Activated naive CD4-positive, alpha-beta T cell treated with anti-CD3 and anti-CD28 coated beads, Interleukin-2, amount 50 U/mL, for 72 hours (primary cell): ENCODE results near the gene PSG2. TPM values are rescaled to one million over a fixed set of nuclear protein-coding genes. Genes with fewer than 3 reads are reported as not detected.
"Not testable (repeated sequence)": the region's sequence is repeated elsewhere in the genome, so short reads cannot be mapped to it uniquely, and the experiment has no call there.

ENCODE experiments used
- ATAC-seq, 2 donors: fragments of 150-1000 bp; cut with Tn5 transposase; 2 replicates each; pipeline ENCODE4 v1.10.0; 2021; ENCODE audit warnings: mild to moderate bottlenecking in 2 of 2, moderate library complexity in 2 of 2
- DNase-seq, 2 donors: peaks; one replicate each; pipeline ENCODE4 v3.0.0; 2021 to 2022; ENCODE audit warnings: low spot score in 2 of 2
- H3K27ac Mint-ChIP-seq, 2 donors: one replicate each; pipeline ENCODE4 v1.8.0; 2022; ENCODE audit warnings: mild to moderate bottlenecking in 2 of 2, mixed read lengths in 2 of 2
- H3K36me3 Mint-ChIP-seq, 2 donors: one replicate each; pipeline ENCODE4 v1.8.0; 2022; ENCODE audit warnings: mixed read lengths in 2 of 2
- H3K9me3 Mint-ChIP-seq, 2 donors: one replicate each; pipeline ENCODE4 v1.8.0; 2022; ENCODE audit warnings: mixed read lengths in 2 of 2
- total RNA-seq, 2 donors: library from RNA; stranded (reverse); gene quantifications; one replicate each; pipeline ENCODE4 v1.2.3, GENCODE V29; 2022

PSG2 gene
- not detected for total RNA-seq

- H3K36me3 Mint-ChIP-seq, ATAC-seq, H3K9me3 Mint-ChIP-seq, DNase-seq: not testable (repeated sequence)
- peak within 1 kb of the TSS in 1 of 2 donors; percentile 33 for H3K27ac Mint-ChIP-seq
Observed at GRCh38 chr19:43082601-43083000, at the start of gene PSG2. TSS of gene PSG2 (minus strand) at chr19:43082701. CDS start at chr19:43082569, 132 bp downstream.

GRCh38 chr19:43131281-43131842, 48.9 kb upstream of the PSG2 start:
- ATAC-seq, H3K36me3 Mint-ChIP-seq, H3K27ac Mint-ChIP-seq, H3K9me3 Mint-ChIP-seq, DNase-seq: not testable (repeated sequence)

GRCh38 chr19:43129197-43129596, 46.7 kb upstream of the PSG2 start:
- DNase-seq, H3K27ac Mint-ChIP-seq, H3K36me3 Mint-ChIP-seq, ATAC-seq, H3K9me3 Mint-ChIP-seq: not testable (repeated sequence)

- not testable (repeated sequence) for DNase-seq, H3K27ac Mint-ChIP-seq, ATAC-seq, H3K9me3 Mint-ChIP-seq, H3K36me3 Mint-ChIP-seq
Observed at GRCh38 chr19:43127336-43127735, 44.8 kb upstream of the PSG2 start.

GRCh38 chr19:43126720-43127119, 44.2 kb upstream of the PSG2 start:
- DNase-seq = no peak
- peaks cover 0 to 5% of the 10 kb centered on the region in 2 donors for H3K9me3 Mint-ChIP-seq
- no peaks in the 10 kb centered on the region for H3K36me3 Mint-ChIP-seq
- no peak overlapping the region for H3K27ac Mint-ChIP-seq
- ATAC-seq = no peak

- no peak for DNase-seq
- H3K27ac Mint-ChIP-seq = no peak overlapping the region
- peaks cover 0 to 5% of the 10 kb centered on the region in 2 donors for H3K9me3 Mint-ChIP-seq
- ATAC-seq = no peak
- H3K36me3 Mint-ChIP-seq = no peaks in the 10 kb centered on the region
Observed at GRCh38 chr19:43124360-43124759, 41.9 kb upstream of the PSG2 start.

- DNase-seq, H3K36me3 Mint-ChIP-seq, H3K9me3 Mint-ChIP-seq, ATAC-seq, H3K27ac Mint-ChIP-seq: not testable (repeated sequence)
Observed at GRCh38 chr19:43120433-43121026, 38.0 kb upstream of the PSG2 start.

GRCh38 chr19:43119526-43119925, 37.0 kb upstream of the PSG2 start:
- H3K36me3 Mint-ChIP-seq, H3K27ac Mint-ChIP-seq, ATAC-seq, DNase-seq: not testable (repeated sequence)
- H3K9me3 Mint-ChIP-seq = peaks cover 6 to 11% of the 10 kb centered on the region in 2 donors

GRCh38 chr19:43116421-43116820, 33.9 kb upstream of the PSG2 start:
- peaks cover 15 to 21% of the 10 kb centered on the region in 2 donors for H3K9me3 Mint-ChIP-seq
- H3K27ac Mint-ChIP-seq = not testable (repeated sequence)

GRCh38 chr19:43115548-43115947, 33.0 kb upstream of the PSG2 start:
- H3K36me3 Mint-ChIP-seq, H3K27ac Mint-ChIP-seq, DNase-seq, ATAC-seq: not testable (repeated sequence)
- H3K9me3 Mint-ChIP-seq = peaks cover 15 to 21% of the 10 kb centered on the region in 2 donors

More at GRCh38 chr19:43116421-43116820, 33.9 kb upstream of the PSG2 start:
- not testable (repeated sequence) for DNase-seq, H3K36me3 Mint-ChIP-seq, ATAC-seq

GRCh38 chr19:43115064-43115463, 32.6 kb upstream of the PSG2 start:
- H3K27ac Mint-ChIP-seq, DNase-seq, ATAC-seq, H3K36me3 Mint-ChIP-seq: not testable (repeated sequence)
- H3K9me3 Mint-ChIP-seq = peaks cover 15 to 21% of the 10 kb centered on the region in 2 donors

- not testable (repeated sequence) for DNase-seq, H3K27ac Mint-ChIP-seq, H3K36me3 Mint-ChIP-seq, ATAC-seq
- peaks cover 15 to 21% of the 10 kb centered on the region in 2 donors for H3K9me3 Mint-ChIP-seq
Observed at GRCh38 chr19:43114626-43115025, 32.1 kb upstream of the PSG2 start.

- not testable (repeated sequence) for DNase-seq, ATAC-seq, H3K27ac Mint-ChIP-seq
- Mint-ChIP-seq H3K36me3 (peaks cover 12 to 19% of the 10 kb centered on the region in 2 donors), H3K9me3 (peaks cover 12 to 14% of the 10 kb centered on the region in 2 donors)
Observed at GRCh38 chr19:43107401-43107800, 24.9 kb upstream of the PSG2 start.

- DNase-seq (no peak), ATAC-seq (no peak)
- Mint-ChIP-seq H3K36me3 (peaks cover 12 to 19% of the 10 kb centered on the region in 2 donors), H3K9me3 (peaks cover 12 to 14% of the 10 kb centered on the region in 2 donors), H3K27ac (no peak overlapping the region)
Observed at GRCh38 chr19:43105496-43105895, 23.0 kb upstream of the PSG2 start.

- ATAC-seq, H3K27ac Mint-ChIP-seq, DNase-seq: not testable (repeated sequence)
- Mint-ChIP-seq H3K36me3 (peaks cover 12 to 19% of the 10 kb centered on the region in 2 donors), H3K9me3 (peaks cover 12 to 14% of the 10 kb centered on the region in 2 donors)
Observed at GRCh38 chr19:43104215-43104850, 21.8 kb upstream of the PSG2 start.

- Mint-ChIP-seq H3K27ac (no peak overlapping the region), H3K36me3 (peaks cover 12 to 19% of the 10 kb centered on the region in 2 donors), H3K9me3 (peaks cover 12 to 14% of the 10 kb centered on the region in 2 donors)
- no peak for DNase-seq
- ATAC-seq = no peak
Observed at GRCh38 chr19:43101950-43102349, 19.4 kb upstream of the PSG2 start.

- ATAC-seq, H3K9me3 Mint-ChIP-seq, H3K27ac Mint-ChIP-seq, DNase-seq, H3K36me3 Mint-ChIP-seq: not testable (repeated sequence)
Observed at GRCh38 chr19:43098416-43098815, 15.9 kb upstream of the PSG2 start.
